ENCODE measurements around the gene ADAMTSL2. TPM values are rescaled to one million over a fixed set of nuclear protein-coding genes. Genes with fewer than 3 reads are reported as not detected.

ADAMTSL2 gene
- total and polyA plus RNA-seq, 9 donors, result 0.27 to 18.5 (median 1.9) TPM

DNA sequence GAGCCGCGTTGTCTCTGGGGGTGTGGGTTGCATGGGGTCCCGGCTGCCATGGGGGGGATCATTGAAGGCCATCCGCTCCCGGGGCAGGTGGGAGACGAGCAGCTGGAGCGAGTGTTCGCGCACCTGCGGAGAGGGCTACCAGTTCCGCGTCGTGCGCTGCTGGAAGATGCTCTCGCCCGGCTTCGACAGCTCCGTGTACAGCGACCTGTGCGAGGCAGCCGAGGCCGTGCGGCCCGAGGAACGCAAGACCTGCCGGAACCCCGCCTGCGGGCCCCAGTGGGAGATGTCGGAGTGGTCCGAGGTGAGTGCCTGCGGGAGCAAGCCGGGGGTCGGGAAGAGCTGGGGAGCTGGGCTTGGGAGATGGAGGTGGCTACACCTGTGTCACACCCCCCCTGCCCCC, 33.7 kb downstream of the ADAMTSL2 start:
- 89 to 92% (median 91%) methylated on average over 33 of the region's 33 CpGs for WGBS, 3 donors

DNA sequence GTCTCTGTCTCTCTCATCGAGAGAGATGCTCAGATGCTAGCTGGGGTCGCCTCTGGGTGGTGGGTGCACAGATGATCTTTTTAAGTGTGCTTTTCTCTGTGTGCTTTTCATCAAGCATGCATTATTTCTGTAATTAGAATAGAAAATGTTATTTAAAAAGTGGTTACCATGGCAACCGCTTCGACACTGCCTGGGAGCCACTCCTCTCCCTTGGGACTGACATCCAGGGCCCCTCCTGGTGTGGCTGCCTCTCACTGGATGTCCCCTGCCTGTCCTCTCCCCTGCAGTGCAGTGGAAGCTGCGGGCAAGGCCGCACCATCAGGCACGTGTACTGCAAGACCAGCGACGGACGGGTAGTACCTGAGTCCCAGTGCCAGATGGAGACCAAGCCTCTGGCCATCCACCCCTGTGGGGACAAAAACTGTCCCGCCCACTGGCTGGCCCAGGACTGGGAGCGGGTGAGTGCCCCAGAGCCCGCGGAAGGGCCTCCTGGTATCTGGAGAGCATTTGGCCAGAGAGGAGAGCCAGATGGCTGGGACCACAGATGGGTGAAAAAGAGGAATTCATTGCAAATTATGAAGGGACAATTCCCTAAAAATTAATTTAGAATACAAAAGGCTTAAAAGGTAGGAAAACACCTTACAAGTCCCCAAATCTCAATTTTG, 34.7 kb downstream of the ADAMTSL2 start:
- no peak for TF ChIP-seq EP300 (IDR thresholded peaks at IDR 0.05)
- TF ChIP-seq, protein P1, sequence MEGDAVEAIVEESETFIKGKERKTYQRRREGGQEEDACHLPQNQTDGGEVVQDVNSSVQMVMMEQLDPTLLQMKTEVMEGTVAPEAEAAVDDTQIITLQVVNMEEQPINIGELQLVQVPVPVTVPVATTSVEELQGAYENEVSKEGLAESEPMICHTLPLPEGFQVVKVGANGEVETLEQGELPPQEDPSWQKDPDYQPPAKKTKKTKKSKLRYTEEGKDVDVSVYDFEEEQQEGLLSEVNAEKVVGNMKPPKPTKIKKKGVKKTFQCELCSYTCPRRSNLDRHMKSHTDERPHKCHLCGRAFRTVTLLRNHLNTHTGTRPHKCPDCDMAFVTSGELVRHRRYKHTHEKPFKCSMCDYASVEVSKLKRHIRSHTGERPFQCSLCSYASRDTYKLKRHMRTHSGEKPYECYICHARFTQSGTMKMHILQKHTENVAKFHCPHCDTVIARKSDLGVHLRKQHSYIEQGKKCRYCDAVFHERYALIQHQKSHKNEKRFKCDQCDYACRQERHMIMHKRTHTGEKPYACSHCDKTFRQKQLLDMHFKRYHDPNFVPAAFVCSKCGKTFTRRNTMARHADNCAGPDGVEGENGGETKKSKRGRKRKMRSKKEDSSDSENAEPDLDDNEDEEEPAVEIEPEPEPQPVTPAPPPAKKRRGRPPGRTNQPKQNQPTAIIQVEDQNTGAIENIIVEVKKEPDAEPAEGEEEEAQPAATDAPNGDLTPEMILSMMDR (IDR thresholded peaks at IDR 0.05), result no peak
- TF ChIP-seq POLR2A (IDR thresholded peaks at IDR 0.05), result no peak
- 87 to 90% (median 89%) methylated on average over 14 of the region's 14 CpGs for WGBS, 3 donors
- intact Hi-C loops (cut with DNase I), result no loop called here

More for the DNA sequence above, 33.7 kb downstream of the ADAMTSL2 start:
- no peak for TF ChIP-seq EP300 (IDR thresholded peaks at IDR 0.05)
- TF ChIP-seq, protein P1 (IDR thresholded peaks at IDR 0.05), result no peak
- H3K36me3 ChIP-seq, result no peaks in the 10 kb centered on the region
- no peak overlapping the region for H3K4me3 ChIP-seq
- DNase-seq, result no peak
- H3K27ac ChIP-seq, result no peak overlapping the region
- intact Hi-C loops (cut with DNase I), result no loop called here
- H3K9me3 ChIP-seq, result no peaks in the 10 kb centered on the region
- H3K4me1 ChIP-seq (ENCODE audit: insufficient read depth), result peaks cover 9% of the 10 kb centered on the region
- no peaks in the 10 kb centered on the region for H3K27me3 ChIP-seq

DNA sequence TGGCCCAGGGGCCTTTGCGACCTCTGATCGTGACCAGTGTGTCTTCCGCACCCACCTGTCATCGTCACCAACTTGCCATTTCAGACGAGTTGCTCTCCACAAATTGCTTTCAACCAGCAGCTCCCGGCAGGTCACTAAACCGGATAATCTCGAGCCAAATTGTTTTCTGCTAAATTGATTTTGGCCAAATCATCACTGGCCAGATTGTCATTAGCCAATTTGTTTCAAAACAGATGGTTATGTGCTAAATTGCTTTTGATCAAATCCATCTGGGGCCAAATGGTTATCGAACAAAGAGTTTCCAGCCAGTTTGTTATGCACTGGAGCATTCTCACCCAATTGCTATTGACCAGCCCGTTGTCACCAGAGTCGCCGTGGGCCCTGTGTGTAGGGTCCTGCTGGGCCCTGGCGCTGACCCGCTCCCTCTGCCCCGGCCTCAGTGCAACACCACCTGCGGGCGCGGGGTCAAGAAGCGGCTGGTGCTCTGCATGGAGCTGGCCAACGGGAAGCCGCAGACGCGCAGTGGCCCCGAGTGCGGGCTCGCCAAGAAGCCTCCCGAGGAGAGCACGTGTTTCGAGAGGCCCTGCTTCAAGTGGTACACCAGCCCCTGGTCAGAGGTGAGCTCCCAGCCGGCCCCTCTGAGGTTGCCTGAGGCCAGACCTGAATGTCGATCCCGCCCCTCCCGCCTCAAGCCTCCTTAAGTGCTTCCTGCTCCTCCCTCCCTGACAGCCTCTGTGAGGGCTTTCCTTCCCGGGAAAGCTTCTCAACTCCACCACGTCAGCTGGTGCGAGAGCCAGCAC, 35.6 kb downstream of the ADAMTSL2 start:
- WGBS, 3 donors, result 85 to 88% (median 87%) methylated on average over 26 to 36 of the region's 36 CpGs
- TF ChIP-seq EP300 (IDR thresholded peaks at IDR 0.05) (no peak), POLR2A (IDR thresholded peaks at IDR 0.05) (no peak)
- TF ChIP-seq, protein P1 (IDR thresholded peaks at IDR 0.05), result no peak
- Histone ChIP-seq H3K4me3 (no peak overlapping the region), H3K36me3 (no peaks in the 10 kb centered on the region), H3K9me3 (no peaks in the 10 kb centered on the region), H3K27me3 (no peaks in the 10 kb centered on the region), H3K27ac (no peak overlapping the region), H3K4me1 (ENCODE audit: insufficient read depth) (peaks cover 1% of the 10 kb centered on the region)
- DNase-seq, result no peak
- intact Hi-C loops (cut with DNase I), result no loop called here

More for the DNA sequence above, 34.7 kb downstream of the ADAMTSL2 start:
- Histone ChIP-seq H3K36me3 (no peaks in the 10 kb centered on the region), H3K4me3 (no peak overlapping the region), H3K27ac (no peak overlapping the region), H3K9me3 (no peaks in the 10 kb centered on the region), H3K4me1 (ENCODE audit: insufficient read depth) (peaks cover 6% of the 10 kb centered on the region), H3K27me3 (no peaks in the 10 kb centered on the region)
- no peak for DNase-seq

DNA sequence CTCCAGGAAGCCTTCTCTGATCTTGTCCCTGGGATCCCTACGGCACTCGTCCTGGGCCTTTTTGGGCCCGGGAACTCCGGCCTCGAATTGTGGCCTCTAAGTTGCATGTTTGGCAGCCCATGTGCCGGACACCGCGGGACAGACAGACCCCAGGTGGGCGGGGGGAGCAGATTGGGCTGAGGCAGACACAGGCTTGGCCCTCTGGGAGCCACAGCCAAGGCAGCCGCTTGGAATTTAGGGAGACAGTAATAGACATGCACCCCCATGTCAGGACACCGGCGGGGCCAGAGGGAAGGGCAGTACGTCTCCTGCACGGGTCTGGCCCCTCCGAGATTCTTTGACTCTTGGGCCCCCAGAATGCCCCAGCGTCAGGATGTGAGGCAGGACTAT, 36.2 kb downstream of the ADAMTSL2 start:
- 85 to 92% (median 88%) methylated on average over 15 to 16 of the region's 16 CpGs for WGBS, 3 donors
- DNase-seq, result no peak
- Histone ChIP-seq H3K36me3 (no peaks in the 10 kb centered on the region), H3K9me3 (no peaks in the 10 kb centered on the region), H3K27me3 (no peaks in the 10 kb centered on the region), H3K4me3 (no peak overlapping the region), H3K27ac (no peak overlapping the region), H3K4me1 (ENCODE audit: insufficient read depth) (no peaks in the 10 kb centered on the region)
- TF ChIP-seq, protein P1 (IDR thresholded peaks at IDR 0.05), result no peak
- TF ChIP-seq EP300 (IDR thresholded peaks at IDR 0.05), result no peak
- no peak for TF ChIP-seq POLR2A (IDR thresholded peaks at IDR 0.05)
- intact Hi-C loops (cut with DNase I), result no loop called here

Data from ovary (tissue), 9 donors.